ENCODE results near the gene PELI2. TPM values are rescaled to one million over a fixed set of nuclear protein-coding genes. Genes with fewer than 3 reads are reported as not detected.

Gene PELI2
- total RNA-seq, 3 donors from 2014 or later = 14.3 to 33.4 (median 30.8) TPM

DNA sequence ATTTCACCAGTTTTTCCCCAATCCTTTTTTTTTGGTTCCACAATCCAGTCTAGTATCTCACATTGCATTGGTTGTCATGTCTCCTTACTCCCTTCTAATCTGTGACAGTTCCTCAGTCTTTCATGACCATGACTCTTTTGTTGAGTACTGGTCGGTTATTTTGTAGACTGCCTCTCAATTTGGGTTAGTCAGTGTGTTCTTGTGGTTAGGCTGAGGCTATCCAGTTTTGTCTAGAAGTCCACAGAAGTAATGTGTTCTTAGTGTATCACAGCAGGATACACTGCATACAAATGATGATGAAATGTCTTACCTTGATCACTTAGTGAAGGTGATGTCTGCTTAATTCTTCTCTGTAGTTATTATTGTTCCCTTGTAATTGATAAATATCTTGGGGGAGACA is 24.8 kb downstream of the PELI2 start:
- no peak overlapping the region for H3K4me3 ChIP-seq
- DNase-seq = no peak
- ATAC-seq = no peak
- intact Hi-C loops (cut with DNase I, micrococcal nuclease) = no loop called here
- H3K9me3 ChIP-seq = no peaks in the 10 kb centered on the region
- no peaks in the 10 kb centered on the region for H3K36me3 ChIP-seq (ENCODE audit: low read depth)
- H3K4me1 ChIP-seq (ENCODE audit: low read depth) = peaks cover 6% of the 10 kb centered on the region
- TF ChIP-seq, protein P1, sequence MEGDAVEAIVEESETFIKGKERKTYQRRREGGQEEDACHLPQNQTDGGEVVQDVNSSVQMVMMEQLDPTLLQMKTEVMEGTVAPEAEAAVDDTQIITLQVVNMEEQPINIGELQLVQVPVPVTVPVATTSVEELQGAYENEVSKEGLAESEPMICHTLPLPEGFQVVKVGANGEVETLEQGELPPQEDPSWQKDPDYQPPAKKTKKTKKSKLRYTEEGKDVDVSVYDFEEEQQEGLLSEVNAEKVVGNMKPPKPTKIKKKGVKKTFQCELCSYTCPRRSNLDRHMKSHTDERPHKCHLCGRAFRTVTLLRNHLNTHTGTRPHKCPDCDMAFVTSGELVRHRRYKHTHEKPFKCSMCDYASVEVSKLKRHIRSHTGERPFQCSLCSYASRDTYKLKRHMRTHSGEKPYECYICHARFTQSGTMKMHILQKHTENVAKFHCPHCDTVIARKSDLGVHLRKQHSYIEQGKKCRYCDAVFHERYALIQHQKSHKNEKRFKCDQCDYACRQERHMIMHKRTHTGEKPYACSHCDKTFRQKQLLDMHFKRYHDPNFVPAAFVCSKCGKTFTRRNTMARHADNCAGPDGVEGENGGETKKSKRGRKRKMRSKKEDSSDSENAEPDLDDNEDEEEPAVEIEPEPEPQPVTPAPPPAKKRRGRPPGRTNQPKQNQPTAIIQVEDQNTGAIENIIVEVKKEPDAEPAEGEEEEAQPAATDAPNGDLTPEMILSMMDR (IDR thresholded peaks at IDR 0.05) = no peak

DNA sequence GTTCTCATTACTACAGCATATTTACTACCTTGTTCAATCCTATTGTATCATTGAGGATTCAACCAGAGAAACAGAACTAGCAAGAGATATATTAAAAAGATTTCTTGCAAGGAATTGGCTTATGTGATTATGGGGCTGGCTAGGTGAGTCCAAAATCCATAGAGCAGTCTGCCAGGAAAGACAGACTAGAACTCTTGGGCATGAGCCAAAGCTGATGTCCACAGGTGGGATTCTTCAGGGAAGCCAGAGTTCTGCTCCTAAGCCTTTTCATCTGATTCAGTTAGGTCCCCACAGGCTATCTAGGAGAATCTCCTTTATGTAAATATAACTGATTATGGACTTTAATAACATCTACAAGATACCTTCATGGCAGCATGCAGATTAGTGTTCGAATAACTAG is 26.0 kb downstream of the PELI2 start:
- intact Hi-C loops (cut with DNase I, micrococcal nuclease) = no loop called here
- ATAC-seq (no peak), DNase-seq (no peak)
- Histone ChIP-seq H3K9me3 (no peaks in the 10 kb centered on the region), H3K36me3 (ENCODE audit: low read depth) (no peaks in the 10 kb centered on the region), H3K4me1 (ENCODE audit: low read depth) (peaks cover 6% of the 10 kb centered on the region), H3K4me3 (no peak overlapping the region)
- TF ChIP-seq, protein P1 (IDR thresholded peaks at IDR 0.05) = no peak

GRCh38 chr14:56145181-56145769 is 27.1 kb downstream of the PELI2 start:
- TF ChIP-seq, protein P1 (IDR thresholded peaks at IDR 0.05) = no peak
- no peaks in the 10 kb centered on the region for H3K36me3 ChIP-seq (ENCODE audit: low read depth)
- DNase-seq (no peak), ATAC-seq (no peak)
- no peak overlapping the region for H3K4me3 ChIP-seq
- intact Hi-C loops (cut with DNase I, micrococcal nuclease) = no loop called here
- H3K4me1 ChIP-seq (ENCODE audit: low read depth) = peaks cover 6% of the 10 kb centered on the region
- no peaks in the 10 kb centered on the region for H3K9me3 ChIP-seq

DNA sequence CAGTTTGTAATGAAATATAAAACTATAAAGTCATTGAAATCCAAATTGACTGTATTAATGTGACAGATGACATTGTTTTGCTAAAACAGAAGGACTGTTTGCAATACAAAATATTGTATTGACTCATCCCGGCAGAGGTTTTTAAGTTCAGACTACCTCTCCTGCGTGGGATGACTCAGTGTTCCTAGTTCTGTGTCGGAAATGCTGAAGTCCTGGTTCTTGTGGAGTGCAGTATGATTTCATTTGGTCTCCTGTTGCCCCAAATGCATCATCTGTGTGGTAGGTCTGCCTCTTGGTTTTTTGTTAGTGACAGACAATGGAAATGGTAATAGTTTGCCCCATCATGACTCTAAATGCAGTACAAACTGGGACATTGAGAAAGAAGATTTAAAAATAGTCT is 27.8 kb downstream of the PELI2 start:
- TF ChIP-seq, protein P1 (IDR thresholded peaks at IDR 0.05) = no peak
- intact Hi-C loops (cut with DNase I, micrococcal nuclease) = no loop called here
- ATAC-seq (no peak), DNase-seq (no peak)
- peaks cover 6% of the 10 kb centered on the region for H3K4me1 ChIP-seq (ENCODE audit: low read depth)
- H3K9me3 ChIP-seq = no peaks in the 10 kb centered on the region
- no peaks in the 10 kb centered on the region for H3K36me3 ChIP-seq (ENCODE audit: low read depth)
- H3K4me3 ChIP-seq = no peak overlapping the region

GRCh38 chr14:56147449-56147848 is 29.2 kb downstream of the PELI2 start:
- intact Hi-C loops (cut with DNase I, micrococcal nuclease) = no loop called here
- Histone ChIP-seq H3K36me3 (ENCODE audit: low read depth) (no peaks in the 10 kb centered on the region), H3K4me1 (ENCODE audit: low read depth) (peaks cover 6% of the 10 kb centered on the region), H3K9me3 (no peaks in the 10 kb centered on the region), H3K4me3 (no peak overlapping the region)
- TF ChIP-seq, protein P1 (IDR thresholded peaks at IDR 0.05) = no peak
- no peak for DNase-seq
- no peak for ATAC-seq

Measured in mucosa of descending colon (tissue), 3 donors.